Measurements from ENCODE around the gene IFNAR2. TPM values are rescaled to one million over a fixed set of nuclear protein-coding genes. Genes with fewer than 3 reads are reported as not detected.
"Not testable (repeated sequence)": the region's sequence is repeated elsewhere in the genome, so short reads cannot be mapped to it uniquely, and the experiment has no call there.

The IFNAR2 gene
- total RNA-seq, 1 donor from 2014 or later: 23.3 TPM

DNA sequence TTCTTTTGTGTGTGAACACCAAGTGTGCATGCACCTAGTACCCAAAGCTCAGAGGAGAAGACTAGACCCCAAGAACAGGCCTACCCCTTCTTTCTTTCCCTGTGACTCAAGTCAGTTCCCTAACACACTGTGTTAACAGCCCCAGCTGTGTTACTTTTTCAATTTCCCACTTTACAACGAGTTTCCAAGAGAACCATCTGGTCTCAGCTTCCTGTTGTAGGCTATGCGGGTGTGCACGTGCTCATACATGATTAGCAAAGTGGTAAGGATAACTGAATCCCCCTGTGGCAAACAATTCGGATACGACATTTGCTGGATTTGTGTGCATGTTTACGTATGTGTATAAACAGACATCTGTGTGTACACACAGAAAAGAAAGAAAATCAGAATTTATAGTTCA, 17.9 kb downstream of the IFNAR2 start:
- no peak for DNase-seq (ENCODE audit: low read depth)
- Mint-ChIP-seq H3K9me3 (ENCODE audit: unreplicated experiment) (peaks cover 2% of the 10 kb centered on the region), H3K4me3 (ENCODE audit: unreplicated experiment) (no peak overlapping the region), H3K27ac (ENCODE audit: unreplicated experiment) (no peak overlapping the region), H3K4me1 (ENCODE audit: low read depth, unreplicated experiment) (peaks cover 3% of the 10 kb centered on the region), H3K36me3 (ENCODE audit: low read depth, unreplicated experiment) (peaks cover 43% of the 10 kb centered on the region), H3K27me3 (ENCODE audit: low read depth, unreplicated experiment) (no peaks in the 10 kb centered on the region)
- Histone ChIP-seq H3K27me3 (ENCODE audit: insufficient read depth, low read length) (no peaks in the 10 kb centered on the region), H2AFZ (ENCODE audit: low read depth, low read length) (no peak overlapping the region), H3K4me1 (ENCODE audit: insufficient read depth, low read length) (no peaks in the 10 kb centered on the region), H3K27ac (ENCODE audit: low read depth, low read length) (no peak overlapping the region), H3K36me3 (ENCODE audit: insufficient read depth, low read length) (peaks cover 13% of the 10 kb centered on the region), H3K4me3 (ENCODE audit: insufficient read depth, low read depth, low read length) (no peak overlapping the region), H3K9me3 (ENCODE audit: insufficient read depth, low read depth, low read length) (no peaks in the 10 kb centered on the region), H3K4me2 (ENCODE audit: low read length) (no peak overlapping the region), H4K20me1 (ENCODE audit: insufficient read depth, low read length) (no peaks in the 10 kb centered on the region), H3K9ac (ENCODE audit: low read length) (no peak overlapping the region), H3K79me2 (ENCODE audit: insufficient read depth, low read length) (no peaks in the 10 kb centered on the region)
- no peak for FAIRE-seq
- TF ChIP-seq EZH2 (IDR thresholded peaks at IDR 0.05; ENCODE audit: insufficient read depth, low read length): no peak
- TF ChIP-seq, protein P1, sequence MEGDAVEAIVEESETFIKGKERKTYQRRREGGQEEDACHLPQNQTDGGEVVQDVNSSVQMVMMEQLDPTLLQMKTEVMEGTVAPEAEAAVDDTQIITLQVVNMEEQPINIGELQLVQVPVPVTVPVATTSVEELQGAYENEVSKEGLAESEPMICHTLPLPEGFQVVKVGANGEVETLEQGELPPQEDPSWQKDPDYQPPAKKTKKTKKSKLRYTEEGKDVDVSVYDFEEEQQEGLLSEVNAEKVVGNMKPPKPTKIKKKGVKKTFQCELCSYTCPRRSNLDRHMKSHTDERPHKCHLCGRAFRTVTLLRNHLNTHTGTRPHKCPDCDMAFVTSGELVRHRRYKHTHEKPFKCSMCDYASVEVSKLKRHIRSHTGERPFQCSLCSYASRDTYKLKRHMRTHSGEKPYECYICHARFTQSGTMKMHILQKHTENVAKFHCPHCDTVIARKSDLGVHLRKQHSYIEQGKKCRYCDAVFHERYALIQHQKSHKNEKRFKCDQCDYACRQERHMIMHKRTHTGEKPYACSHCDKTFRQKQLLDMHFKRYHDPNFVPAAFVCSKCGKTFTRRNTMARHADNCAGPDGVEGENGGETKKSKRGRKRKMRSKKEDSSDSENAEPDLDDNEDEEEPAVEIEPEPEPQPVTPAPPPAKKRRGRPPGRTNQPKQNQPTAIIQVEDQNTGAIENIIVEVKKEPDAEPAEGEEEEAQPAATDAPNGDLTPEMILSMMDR (IDR thresholded peaks at IDR 0.05; ENCODE audit: insufficient read depth, low read depth, low read length): no peak

DNA sequence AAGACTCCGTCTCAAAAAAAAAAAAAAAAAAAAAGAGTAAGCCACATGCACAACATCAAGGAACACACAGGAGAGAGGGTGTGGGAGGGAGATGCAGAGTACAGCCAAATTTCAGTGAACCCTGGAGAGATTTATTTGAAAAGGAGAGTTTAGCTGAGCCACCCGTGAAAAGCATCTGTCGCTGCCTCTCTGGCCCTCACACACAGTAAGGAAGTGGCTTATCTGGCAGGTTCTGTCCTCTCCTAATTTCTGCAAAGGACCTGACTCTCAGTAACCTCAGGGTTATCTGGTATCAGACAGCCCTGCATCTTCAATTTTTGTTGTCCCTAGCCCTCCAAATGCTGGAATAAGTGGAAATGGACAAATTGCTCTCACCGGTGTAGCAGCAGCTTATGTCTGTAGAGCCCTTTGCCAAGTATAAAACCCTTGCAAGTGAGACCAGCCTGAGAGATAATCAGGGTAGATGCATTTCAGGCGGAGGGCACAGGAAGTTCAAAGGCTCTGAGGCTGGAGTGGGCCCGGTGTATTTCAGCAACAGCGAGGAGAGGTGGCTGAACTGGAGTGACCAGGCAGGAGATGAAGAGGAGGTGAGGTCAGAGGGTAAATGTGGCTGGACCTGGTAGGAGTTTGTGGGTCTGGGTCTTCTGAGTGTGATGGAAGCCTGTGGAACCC, 19.7 kb downstream of the IFNAR2 start:
- Histone ChIP-seq H4K20me1 (ENCODE audit: insufficient read depth, low read length) (no peaks in the 10 kb centered on the region), H3K27me3 (ENCODE audit: insufficient read depth, low read length) (no peaks in the 10 kb centered on the region), H3K9me3 (ENCODE audit: insufficient read depth, low read depth, low read length) (no peaks in the 10 kb centered on the region), H3K27ac (ENCODE audit: low read depth, low read length) (no peak overlapping the region), H3K4me1 (ENCODE audit: insufficient read depth, low read length) (no peaks in the 10 kb centered on the region), H3K4me3 (ENCODE audit: insufficient read depth, low read depth, low read length) (no peak overlapping the region), H3K4me2 (ENCODE audit: low read length) (no peak overlapping the region), H3K9ac (ENCODE audit: low read length) (no peak overlapping the region), H3K79me2 (ENCODE audit: insufficient read depth, low read length) (no peaks in the 10 kb centered on the region), H2AFZ (ENCODE audit: low read depth, low read length) (no peak overlapping the region), H3K36me3 (ENCODE audit: insufficient read depth, low read length) (peaks cover 16% of the 10 kb centered on the region)
- no peaks in the 10 kb centered on the region for H3K9me3 Mint-ChIP-seq (ENCODE audit: unreplicated experiment)
- H3K4me1 Mint-ChIP-seq (ENCODE audit: low read depth, unreplicated experiment): no peaks in the 10 kb centered on the region
- FAIRE-seq: no peak
- no peak for DNase-seq (ENCODE audit: low read depth)
- H3K4me3 Mint-ChIP-seq (ENCODE audit: unreplicated experiment): no peak overlapping the region
- peaks cover 53% of the 10 kb centered on the region for H3K36me3 Mint-ChIP-seq (ENCODE audit: low read depth, unreplicated experiment)
- H3K27me3 Mint-ChIP-seq (ENCODE audit: low read depth, unreplicated experiment): no peaks in the 10 kb centered on the region
- TF ChIP-seq EZH2 (IDR thresholded peaks at IDR 0.05; ENCODE audit: insufficient read depth, low read length): no peak
- TF ChIP-seq, protein P1 (IDR thresholded peaks at IDR 0.05; ENCODE audit: insufficient read depth, low read depth, low read length): no peak
- no peak overlapping the region for H3K27ac Mint-ChIP-seq (ENCODE audit: unreplicated experiment)

DNA sequence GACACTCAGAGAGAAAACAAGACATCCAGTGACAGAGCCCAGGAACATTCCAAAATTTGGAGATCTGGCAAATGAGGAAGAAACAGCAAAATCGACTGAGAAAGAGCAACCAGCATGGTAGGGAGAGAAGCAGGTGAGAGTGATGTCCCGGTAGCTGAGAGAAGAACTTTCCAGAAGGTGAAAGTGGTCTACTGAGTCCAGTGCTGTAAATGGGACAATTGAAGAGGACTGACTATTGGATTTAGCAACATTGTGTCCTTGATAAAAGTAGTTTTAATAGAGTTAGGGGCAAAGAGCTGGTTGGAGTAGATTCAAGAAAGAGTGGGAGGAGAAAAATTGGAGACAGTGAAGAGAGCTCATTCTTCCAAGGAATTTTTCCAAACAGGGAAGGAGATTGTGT, 21.4 kb downstream of the IFNAR2 start:
- H3K4me1 Mint-ChIP-seq (ENCODE audit: low read depth, unreplicated experiment): no peaks in the 10 kb centered on the region
- no peaks in the 10 kb centered on the region for H4K20me1 ChIP-seq (ENCODE audit: insufficient read depth, low read length)
- no peaks in the 10 kb centered on the region for H3K4me1 ChIP-seq (ENCODE audit: insufficient read depth, low read length)
- no peaks in the 10 kb centered on the region for H3K79me2 ChIP-seq (ENCODE audit: insufficient read depth, low read length)
- no peak overlapping the region for H3K27ac ChIP-seq (ENCODE audit: low read depth, low read length)
- H3K4me2 ChIP-seq (ENCODE audit: low read length): no peak overlapping the region
- peaks cover 52% of the 10 kb centered on the region for H3K36me3 Mint-ChIP-seq (ENCODE audit: low read depth, unreplicated experiment)
- H3K9ac ChIP-seq (ENCODE audit: low read length): no peak overlapping the region
- H3K27me3 ChIP-seq (ENCODE audit: insufficient read depth, low read length): no peaks in the 10 kb centered on the region
- TF ChIP-seq EZH2 (IDR thresholded peaks at IDR 0.05; ENCODE audit: insufficient read depth, low read length): no peak
- TF ChIP-seq, protein P1 (IDR thresholded peaks at IDR 0.05; ENCODE audit: insufficient read depth, low read depth, low read length): no peak
- FAIRE-seq (no peak), DNase-seq (ENCODE audit: low read depth) (no peak)
- no peak overlapping the region for H2AFZ ChIP-seq (ENCODE audit: low read depth, low read length)
- H3K9me3 ChIP-seq (ENCODE audit: insufficient read depth, low read depth, low read length): no peaks in the 10 kb centered on the region
- H3K9me3 Mint-ChIP-seq (ENCODE audit: unreplicated experiment): no peaks in the 10 kb centered on the region
- no peaks in the 10 kb centered on the region for H3K27me3 Mint-ChIP-seq (ENCODE audit: low read depth, unreplicated experiment)
- H3K4me3 ChIP-seq (ENCODE audit: insufficient read depth, low read depth, low read length): no peak overlapping the region
- no peak overlapping the region for H3K4me3 Mint-ChIP-seq (ENCODE audit: unreplicated experiment)
- H3K36me3 ChIP-seq (ENCODE audit: insufficient read depth, low read length): peaks cover 11% of the 10 kb centered on the region
- no peak overlapping the region for H3K27ac Mint-ChIP-seq (ENCODE audit: unreplicated experiment)

DNA sequence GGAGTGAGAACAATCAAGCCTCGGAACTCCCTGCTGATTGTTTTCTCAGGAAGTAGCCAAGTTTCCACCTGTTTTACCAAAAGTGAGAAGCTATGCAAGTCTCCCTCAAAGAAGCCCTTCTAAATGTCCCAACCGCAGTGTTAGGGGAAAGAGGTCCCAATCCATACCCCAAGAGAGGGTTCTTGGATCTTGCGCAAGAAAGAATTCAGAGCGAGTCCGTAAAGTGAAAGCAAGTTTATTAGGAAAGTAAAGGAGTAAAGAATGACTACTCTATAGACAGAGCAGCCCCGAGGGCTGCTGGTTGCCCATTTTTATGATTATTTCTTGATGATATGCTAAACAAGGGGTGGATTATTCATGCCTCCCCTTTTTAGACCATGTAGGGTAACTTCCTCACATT, 23.6 kb downstream of the IFNAR2 start:
- H3K4me3 ChIP-seq (ENCODE audit: insufficient read depth, low read depth, low read length); H3K36me3 ChIP-seq (ENCODE audit: insufficient read depth, low read length); H3K9me3 Mint-ChIP-seq (ENCODE audit: unreplicated experiment); H3K4me2 ChIP-seq (ENCODE audit: low read length); H4K20me1 ChIP-seq (ENCODE audit: insufficient read depth, low read length); H3K27me3 Mint-ChIP-seq (ENCODE audit: low read depth, unreplicated experiment); FAIRE-seq; H3K27ac ChIP-seq (ENCODE audit: low read depth, low read length); H3K27ac Mint-ChIP-seq (ENCODE audit: unreplicated experiment); H3K79me2 ChIP-seq (ENCODE audit: insufficient read depth, low read length); H3K27me3 ChIP-seq (ENCODE audit: insufficient read depth, low read length); H3K9ac ChIP-seq (ENCODE audit: low read length); H3K4me3 Mint-ChIP-seq (ENCODE audit: unreplicated experiment); H3K4me1 Mint-ChIP-seq (ENCODE audit: low read depth, unreplicated experiment); DNase-seq (ENCODE audit: low read depth); H2AFZ ChIP-seq (ENCODE audit: low read depth, low read length); H3K9me3 ChIP-seq (ENCODE audit: insufficient read depth, low read depth, low read length); H3K4me1 ChIP-seq (ENCODE audit: insufficient read depth, low read length): not testable (repeated sequence)
- H3K36me3 Mint-ChIP-seq (ENCODE audit: low read depth, unreplicated experiment): peaks cover 60% of the 10 kb centered on the region
